Fibroblast of lung (primary cell): ENCODE results near the gene BCL7A.

Experiments
- EZH2 ChIP-seq: IDR thresholded peaks from 2 replicates; pipeline ENCODE4 v1.5.1; 2012; ENCODE audit warnings: low read length, control low read depth, mild to moderate bottlenecking; ENCODE audit errors: missing control alignments
- TF ChIP-seq, protein P1 (sequence below), 2 donors: IDR thresholded peaks in 1 of 2; conservative IDR thresholded peaks in 1 of 2; 1 replicate in 1 of 2; 2 replicates in 1 of 2; pipeline ENCODE4 v1.5.1; 2011 to 2012; ENCODE audit warnings: low read length in 2 of 2, control low read depth in 1 of 2, inconsistent platforms in 1 of 2, low read depth in 1 of 2, mild to moderate bottlenecking in 1 of 2

DNA sequence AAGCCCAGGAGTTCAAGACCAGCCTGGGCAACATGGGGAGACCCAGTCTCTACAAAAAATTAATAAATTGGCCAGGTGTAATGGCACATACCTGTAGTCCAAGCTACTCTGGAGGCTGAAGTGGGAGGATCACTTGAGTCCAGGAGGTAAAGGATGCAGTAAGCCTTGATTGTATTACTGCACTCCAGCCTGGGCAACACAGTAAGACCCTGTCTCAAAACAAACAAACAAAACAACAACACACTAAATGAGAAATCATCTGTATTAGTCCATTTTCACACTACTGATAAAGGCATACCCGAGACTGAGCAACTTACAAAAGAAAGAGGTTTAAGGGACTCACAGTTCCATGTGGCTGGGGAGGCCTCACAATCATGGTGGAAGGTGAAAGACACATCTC is 52.1 kb downstream of the BCL7A start:
- TF ChIP-seq, protein P1, sequence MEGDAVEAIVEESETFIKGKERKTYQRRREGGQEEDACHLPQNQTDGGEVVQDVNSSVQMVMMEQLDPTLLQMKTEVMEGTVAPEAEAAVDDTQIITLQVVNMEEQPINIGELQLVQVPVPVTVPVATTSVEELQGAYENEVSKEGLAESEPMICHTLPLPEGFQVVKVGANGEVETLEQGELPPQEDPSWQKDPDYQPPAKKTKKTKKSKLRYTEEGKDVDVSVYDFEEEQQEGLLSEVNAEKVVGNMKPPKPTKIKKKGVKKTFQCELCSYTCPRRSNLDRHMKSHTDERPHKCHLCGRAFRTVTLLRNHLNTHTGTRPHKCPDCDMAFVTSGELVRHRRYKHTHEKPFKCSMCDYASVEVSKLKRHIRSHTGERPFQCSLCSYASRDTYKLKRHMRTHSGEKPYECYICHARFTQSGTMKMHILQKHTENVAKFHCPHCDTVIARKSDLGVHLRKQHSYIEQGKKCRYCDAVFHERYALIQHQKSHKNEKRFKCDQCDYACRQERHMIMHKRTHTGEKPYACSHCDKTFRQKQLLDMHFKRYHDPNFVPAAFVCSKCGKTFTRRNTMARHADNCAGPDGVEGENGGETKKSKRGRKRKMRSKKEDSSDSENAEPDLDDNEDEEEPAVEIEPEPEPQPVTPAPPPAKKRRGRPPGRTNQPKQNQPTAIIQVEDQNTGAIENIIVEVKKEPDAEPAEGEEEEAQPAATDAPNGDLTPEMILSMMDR (conservative IDR thresholded peaks at IDR 0.05 in 1 of 2, IDR thresholded peaks at IDR 0.05 in 1 of 2; ENCODE audit: low read depth in 1 of 2, low read length in 2 of 2), result no peak
- TF ChIP-seq EZH2, result no peak
